IMR-90 (cell line): ENCODE results near the gene KIAA0408.

ENCODE experiments used
- CEBPB ChIP-seq: IDR thresholded peaks from 2 replicates; pipeline ENCODE4 v1.6.1; 2012; ENCODE audit warnings: low read depth, low read length, improper control_type of control experiment
- CHD1 ChIP-seq: IDR thresholded peaks from 2 replicates; pipeline ENCODE4 v1.6.1; 2012; ENCODE audit warnings: low read depth, low read length, improper control_type of control experiment
- FOS ChIP-seq: fragments of 150-350 bp; IDR thresholded peaks from 2 replicates; pipeline ENCODE4 v1.6.1; 2016; ENCODE audit warnings: low read depth, low read length
- MAZ ChIP-seq: IDR thresholded peaks from 2 replicates; pipeline ENCODE4 v1.6.1; 2012; ENCODE audit warnings: low read depth, mild to moderate bottlenecking, low read length, improper control_type of control experiment, moderate library complexity, borderline replicate concordance
- MXI1 ChIP-seq: IDR thresholded peaks from 2 replicates; pipeline ENCODE4 v1.6.1; 2012; ENCODE audit warnings: low read depth, mild to moderate bottlenecking, low read length, moderate library complexity, borderline replicate concordance
- NFE2L2 ChIP-seq: fragments of 150-350 bp; IDR thresholded peaks from 2 replicates; pipeline ENCODE4 v1.6.1; 2016; ENCODE audit warnings: low read depth, mild to moderate bottlenecking, low read length
- POLR2A ChIP-seq: IDR thresholded peaks from 2 replicates; pipeline ENCODE4 v1.6.1; 2012; ENCODE audit warnings: mild to moderate bottlenecking, low read depth, low read length
- RAD21 ChIP-seq: IDR thresholded peaks from 2 replicates; pipeline ENCODE4 v1.6.1; 2012; ENCODE audit warnings: low read length, improper control_type of control experiment
- RFX5 ChIP-seq: IDR thresholded peaks from 2 replicates; pipeline ENCODE4 v1.8.0; 2012; ENCODE audit warnings: low read depth, mild to moderate bottlenecking, low read length, moderate library complexity
- SMC3 ChIP-seq: fragments of 150-350 bp; IDR thresholded peaks from 2 replicates; pipeline ENCODE4 v1.6.1; 2016; ENCODE audit warnings: low read depth, mild to moderate bottlenecking, antibody characterized with exemption, low read length, moderate library complexity
- USF2 ChIP-seq: fragments of 150-350 bp; IDR thresholded peaks from 2 replicates; pipeline ENCODE4 v1.6.1; 2017; ENCODE audit warnings: mild to moderate bottlenecking, antibody characterized with exemption, low read length, low read depth
- TF ChIP-seq, protein P1 (sequence below): conservative IDR thresholded peaks from 2 replicates; pipeline ENCODE4 v1.5.1; 2012; ENCODE audit warnings: mild to moderate bottlenecking, low read depth, low read length, improper control_type of control experiment

DNA sequence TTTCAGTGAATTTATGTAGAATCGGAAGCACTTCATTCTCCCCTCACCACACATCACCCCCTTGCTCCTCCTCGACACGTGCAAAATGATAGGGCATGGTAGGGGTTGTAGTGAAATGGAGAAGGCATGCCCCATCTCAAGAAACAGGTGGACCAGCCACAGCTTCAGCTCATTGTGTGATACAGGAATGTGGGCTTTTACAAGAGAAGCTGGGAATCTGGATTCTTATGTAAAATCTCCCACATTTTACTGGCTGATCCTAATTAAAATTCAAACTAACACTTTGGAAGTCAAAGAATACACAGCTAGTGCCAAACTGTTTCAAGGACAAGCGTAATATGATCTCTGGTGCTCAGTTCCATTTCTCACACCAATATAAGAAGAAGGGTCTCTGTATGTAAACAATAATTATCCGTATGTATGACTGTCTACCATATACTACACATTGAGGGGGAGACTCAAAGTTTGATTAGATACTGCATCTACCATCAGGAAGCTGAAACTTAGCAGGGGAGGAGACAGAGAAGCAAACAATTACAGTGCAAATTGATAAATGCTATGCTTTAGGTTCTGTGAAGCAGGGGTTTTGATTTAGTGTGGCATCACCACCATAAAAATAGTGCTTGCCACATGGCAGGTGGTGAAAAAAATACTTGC, 24.3 kb upstream of the KIAA0408 start:
- TF ChIP-seq, protein P1, sequence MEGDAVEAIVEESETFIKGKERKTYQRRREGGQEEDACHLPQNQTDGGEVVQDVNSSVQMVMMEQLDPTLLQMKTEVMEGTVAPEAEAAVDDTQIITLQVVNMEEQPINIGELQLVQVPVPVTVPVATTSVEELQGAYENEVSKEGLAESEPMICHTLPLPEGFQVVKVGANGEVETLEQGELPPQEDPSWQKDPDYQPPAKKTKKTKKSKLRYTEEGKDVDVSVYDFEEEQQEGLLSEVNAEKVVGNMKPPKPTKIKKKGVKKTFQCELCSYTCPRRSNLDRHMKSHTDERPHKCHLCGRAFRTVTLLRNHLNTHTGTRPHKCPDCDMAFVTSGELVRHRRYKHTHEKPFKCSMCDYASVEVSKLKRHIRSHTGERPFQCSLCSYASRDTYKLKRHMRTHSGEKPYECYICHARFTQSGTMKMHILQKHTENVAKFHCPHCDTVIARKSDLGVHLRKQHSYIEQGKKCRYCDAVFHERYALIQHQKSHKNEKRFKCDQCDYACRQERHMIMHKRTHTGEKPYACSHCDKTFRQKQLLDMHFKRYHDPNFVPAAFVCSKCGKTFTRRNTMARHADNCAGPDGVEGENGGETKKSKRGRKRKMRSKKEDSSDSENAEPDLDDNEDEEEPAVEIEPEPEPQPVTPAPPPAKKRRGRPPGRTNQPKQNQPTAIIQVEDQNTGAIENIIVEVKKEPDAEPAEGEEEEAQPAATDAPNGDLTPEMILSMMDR, result no peak
- TF ChIP-seq NFE2L2 (no peak), POLR2A (no peak), MAZ (no peak), MXI1 (no peak), USF2 (no peak), RFX5 (no peak), SMC3 (no peak), CHD1 (no peak), FOS (no peak), RAD21 (no peak), CEBPB (no peak)
